ENCODE measurements around the gene TTC32. TPM values are rescaled to one million over a fixed set of nuclear protein-coding genes. Genes with fewer than 3 reads are reported as not detected.

The TTC32 gene
- total and polyA plus RNA-seq, 5 donors: 5.3 to 8.7 (median 7.5) TPM

GRCh38 chr2:19848029-19848750 is 53.6 kb downstream of the TTC32 start:
- Histone ChIP-seq H3K4me3 (ENCODE audit: low read length) (no peak overlapping the region), H3K27ac (ENCODE audit: low read length) (no peak overlapping the region), H3K4me1 (ENCODE audit: control insufficient read depth, insufficient read depth, low read length) (no peaks in the 10 kb centered on the region), H3K9me3 (ENCODE audit: control insufficient read depth, low read length) (no peaks in the 10 kb centered on the region), H3K27me3 (ENCODE audit: control insufficient read depth, insufficient read depth) (no peaks in the 10 kb centered on the region)
- DNase-seq (no peak), ATAC-seq (no peak)
- 92% methylated on average over 11 of the region's 11 CpGs for WGBS
- intact Hi-C loops (cut with DNase I): no loop called here

- Histone ChIP-seq H3K4me1 (ENCODE audit: control insufficient read depth, insufficient read depth, low read length) (no peaks in the 10 kb centered on the region), H3K9me3 (ENCODE audit: control insufficient read depth, low read length) (no peaks in the 10 kb centered on the region), H3K27me3 (ENCODE audit: control insufficient read depth, insufficient read depth) (no peaks in the 10 kb centered on the region), H3K4me3 (ENCODE audit: low read length) (no peak overlapping the region), H3K27ac (ENCODE audit: low read length) (no peak overlapping the region)
- no peak for ATAC-seq
- 98% methylated on average over 4 of the region's 4 CpGs for WGBS
- intact Hi-C loops (cut with DNase I): no loop called here
- no peak for DNase-seq
These were observed 54.3 kb downstream of the TTC32 start for GRCh38 chr2:19847486-19847885.

Other genes with a start within 250 kb of the TTC32 start
- gene WDR35, start 88.1 kb upstream of the TTC32 start, total RNA-seq: 1 to 10 TPM; 6.2 to 7.2 (median 6.9) TPM
- 2.2 TPM for gene WDR35, start 88.1 kb upstream of the TTC32 start, polyA plus RNA-seq
- under 1 TPM; 0.23 to 0.38 (median 0.30) TPM for gene MATN3, start 110.7 kb upstream of the TTC32 start, total RNA-seq
- gene MATN3, start 110.7 kb upstream of the TTC32 start, polyA plus RNA-seq: 0.29 TPM
- gene LAPTM4A, start 149.6 kb upstream of the TTC32 start, total RNA-seq: 100 to 1,000 TPM; 178 to 208 (median 191) TPM
- gene LAPTM4A, start 149.6 kb upstream of the TTC32 start, polyA plus RNA-seq: 224 TPM